GM18907 (cell line): ENCODE measurements around the gene RBPJ.
"Not testable (repeated sequence)": the region's sequence is repeated elsewhere in the genome, so short reads cannot be mapped to it uniquely, and the experiment has no call there.

Experiments used
- ATAC-seq: cut with Tn5 transposase; IDR thresholded peaks from one replicate; pipeline ENCODE4 v1.9.1; 2021; ENCODE audit warnings: mild to moderate bottlenecking, moderate library complexity; ENCODE audit not compliant: unreplicated experiment

The RBPJ gene

GRCh38 chr4:26300314-26301307 is 20.2 kb upstream of the RBPJ start:
- ATAC-seq: no peak

GRCh38 chr4:26302031-26302899 is 18.5 kb upstream of the RBPJ start:
- ATAC-seq: no peak

- no peak for ATAC-seq
Observed at GRCh38 chr4:26303008-26303407, 17.8 kb upstream of the RBPJ start.

- ATAC-seq: no peak
Observed at GRCh38 chr4:26307037-26307800, 13.6 kb upstream of the RBPJ start.

- ATAC-seq: no peak
Observed at GRCh38 chr4:26308568-26308967, 12.2 kb upstream of the RBPJ start.

- no peak for ATAC-seq
Observed at GRCh38 chr4:26310264-26310663, 10.6 kb upstream of the RBPJ start.

GRCh38 chr4:26311633-26312032 is 9.2 kb upstream of the RBPJ start:
- peak; percentile 3 for ATAC-seq

- not testable (repeated sequence) for ATAC-seq
Observed at GRCh38 chr4:26315316-26315932, 5.4 kb upstream of the RBPJ start.

- no peak for ATAC-seq
Observed at GRCh38 chr4:26317766-26318165, 3.0 kb upstream of the RBPJ start.

- peak; percentile 83 for ATAC-seq
Observed at GRCh38 chr4:26319467-26319948, 1.3 kb upstream of the RBPJ start.

- ATAC-seq: peak; percentile 28
Observed at GRCh38 chr4:26319949-26320537, 771 bp upstream of the RBPJ start.

- ATAC-seq: no peak
Observed at GRCh38 chr4:26321373-26322221, 783 bp downstream of the RBPJ start.

GRCh38 chr4:26322346-26322745 is 1.5 kb downstream of the RBPJ start:
- ATAC-seq: no peak

- ATAC-seq: no peak
Observed at GRCh38 chr4:26323821-26324220, 3.0 kb downstream of the RBPJ start.

GRCh38 chr4:26325191-26325590 is 4.4 kb downstream of the RBPJ start:
- peak; percentile 27 for ATAC-seq

- no peak for ATAC-seq
Observed at GRCh38 chr4:26326791-26327190, 6.0 kb downstream of the RBPJ start.

- ATAC-seq: peak; percentile 76
Observed at GRCh38 chr4:26330186-26330787, 9.5 kb downstream of the RBPJ start.

GRCh38 chr4:26330946-26331345 is 10.1 kb downstream of the RBPJ start:
- no peak for ATAC-seq
